Mononuclear cell (primary cell): ENCODE results near the gene HERPUD1. TPM values are rescaled to one million over a fixed set of nuclear protein-coding genes. Genes with fewer than 3 reads are reported as not detected.
"Not testable (repeated sequence)": the region's sequence is repeated elsewhere in the genome, so short reads cannot be mapped to it uniquely, and the experiment has no call there.

Experiments used
- H3K27me3 ChIP-seq: 2 replicates; pipeline ENCODE4 v1.6.0; 2011; ENCODE audit warnings: low read length, control low read depth; ENCODE audit not compliant: insufficient read depth
- H3K4me1 ChIP-seq: 2 replicates; pipeline ENCODE4 v1.5.1; 2011; ENCODE audit warnings: mild to moderate bottlenecking, low read length, control low read depth; ENCODE audit not compliant: insufficient read depth
- H3K4me3 ChIP-seq: 2 replicates; pipeline ENCODE4 v1.5.1; 2011; ENCODE audit warnings: mild to moderate bottlenecking, low read length, moderate library complexity
- H3K9me3 ChIP-seq: 2 replicates; pipeline ENCODE4 v1.5.1; 2011; ENCODE audit warnings: low read depth, mild to moderate bottlenecking, control low read depth, low read length
- total RNA-seq: library from RNA; depleted of rRNA; stranded (reverse); fragments of >200 nt; gene quantifications from one replicate; pipeline ENCODE4 v1.2.3, GENCODE V29; 2012

The HERPUD1 gene
- total RNA-seq, 1 donor = 211 TPM

DNA sequence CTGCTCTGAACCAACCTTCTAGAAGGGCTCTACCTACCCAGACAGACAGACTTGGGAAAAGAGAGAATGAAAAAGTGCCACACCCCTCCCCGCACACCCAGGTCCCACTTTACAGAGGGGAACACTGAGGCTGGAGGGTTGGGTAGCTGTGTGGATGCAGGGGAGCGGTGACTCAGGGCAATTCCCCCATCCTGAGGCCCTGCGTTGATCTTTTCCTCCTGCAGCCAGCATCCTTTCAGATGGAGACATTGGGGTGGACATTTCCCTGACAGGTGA lies 39.8 kb downstream of the HERPUD1 start:
- H3K4me3 ChIP-seq = no peak overlapping the region
- H3K4me1 ChIP-seq = peaks cover 47% of the 10 kb centered on the region
- no peaks in the 10 kb centered on the region for H3K9me3 ChIP-seq
- H3K27me3 ChIP-seq = no peaks in the 10 kb centered on the region

DNA sequence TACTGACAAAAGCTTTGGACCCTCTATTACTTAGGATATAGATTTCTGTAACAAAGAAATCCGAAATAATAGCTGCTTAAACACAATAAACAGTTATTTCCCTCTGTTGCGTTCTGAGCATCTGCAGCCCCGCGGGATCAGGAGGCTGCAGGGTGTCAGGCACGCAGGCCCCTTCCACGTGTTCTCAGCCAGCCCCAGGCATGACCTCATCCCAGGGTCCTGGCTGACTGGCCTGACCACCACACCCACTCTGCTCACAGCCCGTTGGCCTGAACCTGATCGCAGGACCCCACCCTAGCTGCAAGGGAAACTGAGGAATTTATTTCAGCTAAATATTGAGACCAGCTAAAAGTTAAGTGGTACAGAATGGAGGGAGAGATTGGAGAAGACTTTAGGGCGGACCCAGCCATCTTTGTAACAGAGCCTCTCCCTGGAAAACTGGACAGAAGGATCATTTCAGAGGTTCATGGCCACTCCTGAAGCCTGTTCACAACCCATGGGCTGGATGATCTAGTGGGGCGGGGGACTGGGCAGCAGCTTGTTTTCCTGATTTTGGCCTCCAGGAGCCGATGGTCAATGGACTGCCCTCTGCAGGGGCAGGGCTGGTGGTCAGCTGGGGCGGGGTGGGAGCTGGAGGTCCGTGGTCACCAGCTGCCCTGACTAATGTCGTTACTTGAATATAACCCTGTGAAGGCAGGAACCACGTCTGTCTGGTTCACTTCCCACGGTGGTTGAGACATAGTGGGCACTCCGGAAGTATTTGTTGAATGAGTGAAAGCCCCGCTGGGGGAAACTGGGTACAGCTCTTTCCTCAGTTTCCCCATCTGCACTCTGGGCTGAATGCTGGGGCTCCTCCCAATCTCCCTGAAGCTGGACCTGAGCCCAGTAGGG lies 40.7 kb downstream of the HERPUD1 start:
- no peaks in the 10 kb centered on the region for H3K27me3 ChIP-seq
- H3K9me3 ChIP-seq = no peaks in the 10 kb centered on the region
- no peak overlapping the region for H3K4me3 ChIP-seq
- H3K4me1 ChIP-seq = peaks cover 46% of the 10 kb centered on the region

DNA sequence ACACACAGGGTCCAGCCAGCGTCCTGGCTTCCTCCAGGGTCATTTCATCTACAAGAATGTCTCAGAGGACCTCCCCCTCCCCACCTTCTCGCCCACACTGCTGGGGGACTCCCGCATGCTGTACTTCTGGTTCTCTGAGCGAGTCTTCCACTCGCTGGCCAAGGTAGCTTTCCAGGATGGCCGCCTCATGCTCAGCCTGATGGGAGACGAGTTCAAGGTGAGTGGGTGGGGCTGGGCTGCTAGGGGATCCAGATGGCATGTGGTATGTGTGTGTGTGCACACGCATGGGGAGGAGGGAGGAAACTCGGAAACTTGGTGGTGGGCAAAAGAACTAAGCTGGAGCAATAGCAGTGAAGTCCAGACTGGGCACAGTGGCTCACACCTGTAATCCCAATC lies 41.4 kb downstream of the HERPUD1 start:
- Histone ChIP-seq H3K4me1 (peaks cover 46% of the 10 kb centered on the region), H3K27me3 (no peaks in the 10 kb centered on the region), H3K9me3 (no peaks in the 10 kb centered on the region), H3K4me3 (no peak overlapping the region)

DNA sequence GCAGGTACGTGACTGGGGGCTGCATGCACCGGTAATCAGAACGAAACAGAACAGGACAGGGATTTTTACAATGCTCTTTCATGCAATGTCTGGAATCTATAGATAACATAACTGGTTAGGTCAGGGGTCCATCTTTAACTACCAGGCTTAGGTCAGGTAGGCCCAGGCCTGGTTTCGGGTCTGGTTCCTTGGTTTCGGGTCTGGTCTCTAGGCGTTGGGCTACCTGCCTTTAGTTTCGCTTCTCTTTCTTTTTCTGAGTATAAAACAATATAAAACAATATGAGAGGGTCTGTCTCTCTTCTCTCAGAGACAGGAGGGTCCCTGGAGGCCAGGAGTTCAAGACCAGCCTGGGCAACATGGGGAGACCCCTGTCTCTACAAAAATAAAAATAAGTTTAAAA lies 42.0 kb downstream of the HERPUD1 start:
- peaks cover 51% of the 10 kb centered on the region for H3K4me1 ChIP-seq
- H3K4me3 ChIP-seq, H3K27me3 ChIP-seq, H3K9me3 ChIP-seq: not testable (repeated sequence)

DNA sequence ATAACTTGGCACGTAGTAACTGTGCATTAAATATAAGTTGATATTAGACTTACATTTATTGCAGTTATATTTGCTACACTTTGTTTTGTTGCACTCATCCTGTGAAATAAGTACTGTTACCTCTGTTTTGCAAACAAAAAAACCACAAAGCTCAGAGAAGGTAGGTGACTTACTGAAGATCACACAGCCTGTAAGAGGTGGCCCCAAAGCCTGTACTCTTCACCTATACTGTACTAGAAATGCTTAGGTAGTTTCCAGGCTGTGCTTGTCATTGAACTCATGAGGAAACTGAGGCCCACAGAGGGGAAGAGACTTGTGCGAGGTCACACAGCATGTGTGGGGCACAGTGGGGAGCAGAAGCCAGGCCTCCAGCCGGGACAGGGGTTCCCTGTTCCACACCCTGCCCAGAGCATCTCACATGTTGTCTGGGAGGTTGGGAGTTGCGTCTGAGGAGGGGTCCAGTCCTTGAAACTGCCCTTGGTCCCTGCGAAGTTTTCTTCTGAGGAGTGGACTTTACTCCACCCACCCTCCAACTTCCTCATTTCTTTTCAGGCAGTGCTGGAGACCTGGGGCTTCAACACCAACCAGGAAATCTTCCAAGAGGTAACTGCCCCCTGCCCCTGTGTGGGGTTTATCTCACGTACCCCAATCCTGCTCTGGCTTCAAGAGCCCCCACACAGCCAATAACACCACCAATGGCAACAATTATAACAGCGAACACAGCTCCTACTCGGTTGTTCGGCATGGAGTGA lies 42.8 kb downstream of the HERPUD1 start:
- H3K4me3 ChIP-seq = no peak overlapping the region
- no peaks in the 10 kb centered on the region for H3K9me3 ChIP-seq
- H3K27me3 ChIP-seq = no peaks in the 10 kb centered on the region
- H3K4me1 ChIP-seq = peaks cover 59% of the 10 kb centered on the region

DNA sequence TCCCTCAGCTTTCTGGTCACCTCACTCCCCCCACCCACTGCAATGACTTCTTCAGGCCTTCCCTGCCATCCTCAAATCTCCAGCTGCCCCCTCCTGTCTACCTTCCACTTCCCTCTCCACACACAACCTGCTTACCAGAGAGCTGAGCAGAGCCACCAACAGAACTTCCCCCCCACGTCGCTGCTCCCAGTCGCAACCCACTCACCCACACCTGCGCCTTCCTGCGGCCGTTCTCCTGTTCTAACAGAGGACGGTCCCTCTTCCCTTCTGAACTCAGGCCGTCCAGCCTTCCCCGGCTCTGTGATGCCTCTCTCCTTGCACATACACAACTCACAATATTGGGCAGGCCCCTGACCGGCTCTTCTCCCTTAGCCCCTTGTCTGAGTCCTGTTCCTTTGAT lies 43.8 kb downstream of the HERPUD1 start:
- Histone ChIP-seq H3K27me3 (no peaks in the 10 kb centered on the region), H3K4me3 (no peak overlapping the region), H3K9me3 (no peaks in the 10 kb centered on the region), H3K4me1 (peaks cover 69% of the 10 kb centered on the region)

DNA sequence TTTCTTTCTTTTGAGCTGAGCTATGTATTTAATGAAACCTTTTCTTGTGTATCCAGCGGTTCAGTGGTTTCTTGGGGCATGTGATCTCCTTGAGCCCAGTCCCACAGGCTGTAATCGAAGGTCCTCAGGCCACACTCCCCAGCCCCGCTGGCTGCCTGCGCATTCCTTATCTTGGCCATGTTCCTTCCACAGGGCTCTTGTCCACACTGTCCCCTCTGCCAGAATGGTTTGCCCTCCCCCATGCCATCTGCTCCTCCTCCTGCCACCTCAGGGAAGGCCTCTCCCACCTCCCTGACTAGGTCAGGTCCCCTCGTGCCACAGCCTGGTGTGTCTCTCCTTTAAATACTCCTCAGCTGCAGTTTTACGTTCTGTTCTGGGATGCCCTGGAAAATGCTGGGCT lies 45.3 kb downstream of the HERPUD1 start:
- no peaks in the 10 kb centered on the region for H3K9me3 ChIP-seq
- H3K4me1 ChIP-seq = peaks cover 79% of the 10 kb centered on the region
- no peaks in the 10 kb centered on the region for H3K27me3 ChIP-seq
- no peak overlapping the region for H3K4me3 ChIP-seq

DNA sequence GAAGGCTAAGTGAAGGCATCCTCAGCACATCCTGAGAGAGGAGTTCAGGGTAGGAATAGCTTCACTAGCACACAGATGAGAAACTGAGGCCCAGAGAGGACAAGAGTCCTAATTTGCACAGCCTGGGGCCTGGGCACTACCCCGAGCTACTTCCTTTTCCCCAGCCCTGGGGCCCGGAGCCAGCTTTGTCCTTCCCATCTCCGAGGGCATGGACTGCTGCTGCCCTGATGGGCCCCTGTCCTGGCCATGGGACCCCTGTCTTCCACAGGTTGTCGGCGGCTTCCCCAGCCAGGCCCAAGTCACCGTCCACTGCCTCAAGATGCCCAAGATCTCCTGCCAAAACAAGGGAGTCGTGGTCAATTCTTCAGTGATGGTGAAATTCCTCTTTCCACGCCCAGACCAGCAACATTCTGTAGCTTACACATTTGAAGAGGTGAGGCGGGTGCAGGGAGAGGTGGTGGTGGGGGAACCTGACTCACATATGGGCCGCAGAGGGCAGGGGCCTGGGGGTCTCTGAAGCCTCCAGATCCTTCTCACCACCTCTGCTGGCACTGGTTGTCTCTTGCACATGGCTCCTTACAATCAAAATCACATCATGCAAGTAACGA lies 46.0 kb downstream of the HERPUD1 start:
- Histone ChIP-seq H3K4me3 (no peak overlapping the region), H3K27me3 (no peaks in the 10 kb centered on the region), H3K9me3 (no peaks in the 10 kb centered on the region), H3K4me1 (peaks cover 74% of the 10 kb centered on the region)

DNA sequence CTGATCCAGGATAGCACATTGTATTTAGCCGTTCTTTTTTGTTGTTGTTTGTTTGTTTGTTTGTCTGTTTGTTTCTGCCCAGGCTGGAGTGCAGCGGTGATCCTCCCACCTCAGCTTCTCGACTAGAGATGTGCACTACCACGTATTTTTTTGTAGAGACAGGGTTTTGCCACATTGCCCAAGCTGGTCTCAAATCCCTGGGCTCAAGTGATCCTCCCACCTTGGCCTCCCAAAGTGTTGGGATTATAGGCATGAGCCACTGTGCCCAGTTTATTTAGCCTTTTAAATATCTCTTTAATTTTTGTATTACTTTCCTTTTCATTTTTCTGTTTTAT lies 48.2 kb downstream of the HERPUD1 start:
- no peaks in the 10 kb centered on the region for H3K9me3 ChIP-seq
- H3K27me3 ChIP-seq = no peaks in the 10 kb centered on the region
- H3K4me3 ChIP-seq = no peak overlapping the region
- H3K4me1 ChIP-seq = peaks cover 75% of the 10 kb centered on the region

DNA sequence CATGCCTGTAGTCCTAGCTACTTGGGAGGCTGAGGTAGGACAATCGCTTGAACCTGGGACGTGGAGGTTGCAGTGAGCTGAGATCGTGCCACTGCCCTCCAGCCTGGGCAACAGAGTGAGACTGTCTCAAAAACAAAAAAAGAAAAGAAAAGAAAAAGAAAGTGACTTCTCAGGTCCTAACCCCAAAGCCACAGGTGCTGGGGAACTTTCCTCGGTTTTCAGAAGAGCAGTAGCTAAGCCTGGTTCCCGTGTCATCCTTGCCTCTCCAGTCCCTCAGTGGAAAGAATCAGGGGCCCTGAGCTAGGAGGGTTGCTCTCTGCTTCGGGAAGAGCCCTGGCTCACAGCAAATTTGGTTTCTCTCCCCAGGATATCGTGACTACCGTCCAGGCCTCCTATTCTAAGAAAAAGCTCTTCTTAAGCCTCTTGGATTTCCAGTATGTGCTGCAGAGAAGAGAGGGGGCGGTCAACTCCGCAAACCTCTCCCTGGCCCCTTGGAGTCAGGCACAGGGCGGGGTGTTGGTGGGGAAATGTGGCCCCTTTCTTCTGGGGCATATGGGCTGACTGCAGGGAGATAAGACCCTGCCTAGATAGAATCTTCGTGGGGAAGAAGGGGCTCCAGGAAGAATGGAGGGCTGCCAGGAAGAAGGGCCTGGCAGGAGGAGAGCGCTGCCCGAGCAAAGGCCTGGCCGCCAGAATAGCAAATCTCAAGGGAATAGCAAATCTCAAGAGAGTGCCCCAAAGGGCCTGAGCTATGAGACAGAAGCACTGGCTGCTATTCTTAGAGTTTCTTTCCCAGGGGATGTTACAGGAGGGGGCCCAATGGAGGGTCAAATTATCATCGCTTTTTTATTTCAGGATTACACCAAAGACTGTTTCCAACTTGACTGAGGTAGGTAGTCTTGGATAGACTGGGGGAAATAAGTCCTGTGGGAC lies 49.1 kb downstream of the HERPUD1 start:
- Histone ChIP-seq H3K9me3 (no peaks in the 10 kb centered on the region), H3K4me3 (no peak overlapping the region), H3K4me1 (peaks cover 75% of the 10 kb centered on the region), H3K27me3 (no peaks in the 10 kb centered on the region)

DNA sequence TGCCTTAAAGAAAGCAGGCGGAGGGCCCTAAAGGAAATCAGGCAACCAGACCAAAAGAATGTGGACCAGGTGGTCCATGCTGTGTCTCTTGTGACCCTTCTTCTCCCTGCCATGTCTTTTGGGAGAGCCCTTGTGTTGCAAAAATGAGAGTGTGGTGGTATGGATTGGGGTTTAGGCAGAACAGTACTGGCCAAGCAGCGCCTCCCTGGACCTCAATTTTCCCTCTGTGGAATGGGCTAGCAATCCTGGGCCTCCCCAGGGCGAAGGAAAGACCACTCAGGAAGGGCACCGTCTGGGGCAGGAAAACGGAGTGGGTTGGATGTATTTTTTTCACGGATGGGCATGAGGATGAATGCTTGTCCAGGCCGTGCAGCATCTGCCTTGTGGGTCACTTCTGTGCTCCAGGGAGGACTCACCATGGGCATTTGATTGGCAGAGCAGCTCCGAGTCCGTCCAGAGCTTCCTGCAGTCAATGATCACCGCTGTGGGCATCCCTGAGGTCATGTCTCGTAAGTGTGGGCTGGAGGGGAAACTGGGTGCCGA lies 49.9 kb downstream of the HERPUD1 start:
- Histone ChIP-seq H3K27me3 (no peaks in the 10 kb centered on the region), H3K4me1 (peaks cover 83% of the 10 kb centered on the region), H3K9me3 (no peaks in the 10 kb centered on the region), H3K4me3 (no peak overlapping the region)

DNA sequence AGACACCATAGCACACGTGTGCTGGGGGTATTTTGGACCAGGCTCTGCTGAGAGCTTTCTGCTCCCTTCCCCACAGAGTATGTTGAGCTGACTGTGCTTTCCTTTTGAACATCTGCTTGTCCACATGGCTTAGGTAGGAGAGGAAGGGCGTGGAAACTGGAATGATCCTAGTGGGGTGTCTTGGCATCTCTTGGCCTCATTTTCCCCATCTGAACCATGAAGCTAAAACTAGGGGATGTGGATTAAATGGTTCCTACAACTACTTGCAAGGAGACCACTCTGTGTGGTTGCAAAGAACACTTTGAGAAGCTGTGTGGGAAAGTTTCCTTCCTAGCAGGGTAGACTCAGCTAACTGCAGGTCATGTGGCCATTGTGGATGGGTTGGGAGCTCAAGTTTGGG lies 50.8 kb downstream of the HERPUD1 start:
- Histone ChIP-seq H3K4me1 (peaks cover 87% of the 10 kb centered on the region), H3K4me3 (no peak overlapping the region), H3K9me3 (no peaks in the 10 kb centered on the region)

DNA sequence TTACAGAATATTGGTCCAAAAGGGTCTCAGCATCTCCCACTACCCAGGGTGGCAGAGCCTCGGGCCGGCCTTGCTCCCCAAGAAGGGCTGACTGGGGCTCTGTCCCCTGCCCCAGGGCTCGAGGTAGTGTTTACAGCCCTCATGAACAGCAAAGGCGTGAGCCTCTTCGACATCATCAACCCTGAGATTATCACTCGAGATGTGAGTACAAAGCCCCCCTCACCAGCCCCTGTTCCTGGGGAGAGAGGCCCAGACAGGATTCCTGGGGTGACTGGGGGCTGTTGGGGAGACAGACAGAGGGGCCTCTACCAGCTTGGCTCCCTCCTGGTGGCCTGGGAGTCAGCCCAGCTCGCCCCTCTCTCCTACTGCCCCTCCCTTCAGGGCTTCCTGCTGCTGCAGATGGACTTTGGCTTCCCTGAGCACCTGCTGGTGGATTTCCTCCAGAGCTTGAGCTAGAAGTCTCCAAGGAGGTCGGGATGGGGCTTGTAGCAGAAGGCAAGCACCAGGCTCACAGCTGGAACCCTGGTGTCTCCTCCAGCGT lies 51.3 kb downstream of the HERPUD1 start:
- no peaks in the 10 kb centered on the region for H3K9me3 ChIP-seq
- no peaks in the 10 kb centered on the region for H3K27me3 ChIP-seq
- peaks cover 87% of the 10 kb centered on the region for H3K4me1 ChIP-seq
- no peak overlapping the region for H3K4me3 ChIP-seq

More for the DNA sequence above, 50.8 kb downstream of the HERPUD1 start:
- H3K27me3 ChIP-seq = no peaks in the 10 kb centered on the region

DNA sequence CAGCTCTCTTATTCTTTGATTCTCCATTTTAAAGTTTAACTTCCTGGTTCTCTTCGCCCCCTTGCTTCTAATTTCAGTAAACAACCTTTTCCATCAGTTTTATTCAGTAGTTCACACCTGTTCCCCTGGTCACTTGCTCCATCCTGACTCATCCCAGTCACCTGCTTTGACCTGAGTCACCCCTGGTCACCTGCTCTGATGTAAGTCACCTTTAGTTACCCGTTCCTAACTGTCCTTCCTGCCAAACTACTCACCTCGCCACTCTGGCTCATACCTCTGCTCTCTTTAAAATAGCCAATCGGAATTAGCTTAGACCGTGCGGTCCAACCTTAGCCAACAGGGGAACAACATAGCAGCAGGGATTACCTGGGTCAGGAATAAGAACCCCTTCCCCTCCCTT lies 52.7 kb downstream of the HERPUD1 start:
- Histone ChIP-seq H3K27me3 (no peaks in the 10 kb centered on the region), H3K4me1 (peaks cover 80% of the 10 kb centered on the region), H3K9me3 (no peaks in the 10 kb centered on the region), H3K4me3 (no peak overlapping the region)
